ENCODE measurements around the gene ZNF445.
A peak's percentile ranks its signal among the peaks of the same experiment; 100 is the strongest.
"Not testable (repeated sequence)": the region's sequence is repeated elsewhere in the genome, so short reads cannot be mapped to it uniquely, and the experiment has no call there.

Gene ZNF445

DNA sequence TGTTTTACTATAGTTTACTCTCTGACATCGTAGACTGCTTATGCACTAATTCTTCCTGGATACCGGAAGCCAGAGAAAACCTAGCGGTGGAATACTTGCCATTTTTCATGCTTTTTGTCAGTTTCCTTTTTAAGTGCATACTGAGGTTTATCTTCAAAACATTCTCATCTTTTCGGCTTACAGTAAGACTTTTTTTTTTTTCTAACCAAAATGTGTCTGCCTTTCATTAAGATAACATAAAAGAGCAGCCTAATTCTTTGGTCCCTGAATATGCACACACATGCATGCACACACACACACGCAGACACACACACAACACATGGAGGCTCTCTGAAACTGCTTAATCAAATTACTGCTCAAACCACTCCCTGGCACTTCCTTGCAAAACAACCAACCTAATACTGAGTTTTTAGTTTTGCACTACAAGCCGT lies 1.3 kb downstream of the ZNF445 start:
- no peak for DNase-seq

DNA sequence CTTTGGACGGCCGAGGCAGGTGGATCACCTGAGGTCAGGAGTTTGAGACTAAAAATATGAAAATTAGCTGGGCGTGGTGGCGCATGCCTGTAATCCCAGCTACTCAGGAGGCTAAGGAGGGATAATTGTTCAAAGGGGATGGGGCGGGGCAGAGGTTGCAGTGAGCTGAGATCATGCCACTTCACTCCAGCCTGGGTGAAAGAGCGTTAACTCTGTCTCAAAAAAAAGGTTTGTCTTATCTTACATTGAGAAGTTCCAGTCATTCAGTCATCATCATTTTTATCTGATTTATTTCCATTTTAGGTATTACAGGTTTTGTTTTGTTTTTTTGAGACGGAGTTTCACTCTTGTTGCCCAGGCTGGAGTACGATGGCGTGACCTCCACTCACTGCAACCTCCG lies 2.6 kb downstream of the ZNF445 start:
- DNase-seq = not testable (repeated sequence)

DNA sequence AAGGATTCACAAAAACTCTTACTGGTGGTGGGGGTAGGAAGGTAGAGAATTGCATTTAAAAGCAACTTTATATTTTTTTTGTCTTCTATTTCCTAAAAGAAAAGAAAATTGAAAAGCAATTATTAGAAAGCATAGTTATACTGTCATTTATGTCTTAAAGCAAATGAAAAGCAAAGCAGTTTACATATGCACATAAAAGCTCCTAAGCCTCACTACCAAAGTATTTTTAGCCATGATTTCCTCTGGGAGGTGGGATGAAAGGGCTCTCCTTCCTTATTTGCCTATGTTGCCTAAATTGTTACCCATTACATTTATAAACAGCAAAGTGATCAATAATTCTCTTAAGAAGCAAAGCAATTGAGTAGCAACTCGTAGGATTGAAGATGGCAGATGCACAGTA lies 7.0 kb downstream of the ZNF445 start:
- no peak for DNase-seq

DNA sequence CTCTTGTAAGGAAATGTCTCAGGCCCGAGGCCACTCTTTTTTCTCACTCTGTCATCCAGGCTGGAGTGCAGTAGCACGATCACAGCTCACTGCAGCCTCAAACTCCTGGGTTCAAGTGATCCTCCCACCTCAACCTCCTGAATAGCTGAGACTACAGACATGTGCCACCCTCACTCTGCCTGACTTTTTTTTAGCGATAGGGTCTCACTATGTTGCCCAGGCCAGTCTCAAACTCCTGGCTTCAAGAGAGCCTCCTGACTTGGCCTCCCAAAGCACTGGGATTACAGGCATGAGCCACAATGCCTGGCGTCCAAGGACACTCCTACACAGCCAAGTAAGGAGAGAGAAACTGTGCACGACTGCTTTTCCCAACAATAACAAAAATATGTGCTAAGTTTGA lies 7.6 kb downstream of the ZNF445 start:
- DNase-seq = no peak

GRCh38 chr3:44468572-44469520 lies 8.6 kb downstream of the ZNF445 start:
- DNase-seq = no peak

DNA sequence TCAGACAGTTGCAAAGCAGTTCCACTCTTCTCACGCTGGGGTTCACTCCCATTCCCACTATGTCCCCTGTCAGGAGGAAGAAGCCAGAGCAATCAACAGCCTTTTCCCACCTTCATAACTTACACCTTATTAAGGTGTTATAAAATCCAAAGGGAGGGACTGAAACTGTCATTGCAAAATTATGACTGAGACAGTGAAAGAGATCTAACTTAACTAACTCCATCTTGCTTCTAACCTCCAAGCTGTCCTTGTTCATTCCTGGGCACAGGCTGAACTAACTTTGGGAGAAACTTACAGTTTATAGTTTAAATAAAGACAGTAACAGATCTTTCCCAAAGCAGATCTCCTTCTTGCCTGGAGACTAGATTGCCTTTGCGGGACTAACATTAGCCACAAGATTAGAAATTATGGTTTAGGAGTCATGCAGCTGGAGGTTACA lies 9.4 kb downstream of the ZNF445 start:
- not testable (repeated sequence) for DNase-seq

DNA sequence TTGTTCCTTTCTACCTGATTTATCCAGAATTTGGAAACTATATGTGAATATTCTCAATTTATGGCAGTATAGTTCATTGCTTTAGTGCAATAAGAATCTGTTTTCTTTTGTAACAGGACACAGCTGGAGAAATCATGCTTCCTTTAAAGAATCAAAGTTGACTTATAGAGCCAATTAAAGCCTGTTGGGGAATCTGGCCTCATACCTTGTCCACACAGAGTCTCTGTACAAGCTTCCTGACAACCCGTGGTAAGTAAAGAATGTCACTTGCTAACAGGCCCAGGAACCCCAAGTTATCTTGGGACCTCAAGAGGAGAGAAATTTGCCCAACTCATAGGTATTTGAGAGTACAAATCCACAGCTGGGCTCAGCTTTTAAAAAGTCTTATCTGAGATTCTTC lies 10.2 kb downstream of the ZNF445 start:
- no peak for DNase-seq

DNA sequence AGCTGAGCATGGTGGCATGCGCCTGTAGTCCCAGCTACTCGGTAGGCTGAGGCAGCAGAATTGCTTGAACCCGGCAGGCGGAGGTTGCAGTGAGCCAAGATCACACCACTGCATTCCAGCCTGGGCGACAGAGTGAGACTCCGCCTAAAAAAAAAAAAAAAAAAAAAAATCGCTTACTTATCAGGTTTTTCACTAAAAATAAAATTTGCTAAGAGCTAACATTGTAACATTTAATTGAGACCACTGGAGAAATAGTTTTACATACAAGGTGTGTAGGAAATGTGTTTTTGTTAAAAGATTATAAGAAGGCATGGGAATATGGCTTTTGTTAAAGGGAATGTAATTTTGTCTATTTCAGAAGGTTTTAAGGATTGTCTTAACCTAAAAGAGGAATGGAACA lies 12.6 kb downstream of the ZNF445 start:
- not testable (repeated sequence) for DNase-seq

- no peak for DNase-seq
Observed at GRCh38 chr3:44464509-44464908, 13.0 kb downstream of the ZNF445 start.

- DNase-seq = not testable (repeated sequence)
Observed at GRCh38 chr3:44460050-44460449, 17.4 kb downstream of the ZNF445 start.

DNA sequence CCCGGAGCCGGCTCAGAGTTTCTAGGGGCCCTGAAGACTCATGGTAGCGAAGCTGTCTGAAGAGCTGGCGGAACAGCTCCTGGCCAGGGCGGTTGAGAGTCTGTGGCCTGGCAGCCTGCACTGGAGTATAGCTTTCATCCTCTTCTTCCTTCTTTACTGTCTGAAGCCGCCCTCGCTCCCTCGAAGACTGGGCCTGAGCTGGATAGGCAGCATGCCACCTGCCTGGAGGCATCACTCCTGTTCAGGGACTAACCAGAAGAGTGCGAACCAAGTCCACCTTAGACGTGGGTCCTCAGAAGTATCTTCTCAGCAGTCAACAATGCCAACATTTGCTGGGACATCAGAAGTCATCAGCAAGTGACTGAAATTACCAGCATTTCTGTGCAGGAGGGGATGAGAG lies 22.2 kb downstream of the ZNF445 start:
- DNase-seq = no peak

GRCh38 chr3:44454258-44454657 lies 23.2 kb downstream of the ZNF445 start:
- no peak for DNase-seq

DNA sequence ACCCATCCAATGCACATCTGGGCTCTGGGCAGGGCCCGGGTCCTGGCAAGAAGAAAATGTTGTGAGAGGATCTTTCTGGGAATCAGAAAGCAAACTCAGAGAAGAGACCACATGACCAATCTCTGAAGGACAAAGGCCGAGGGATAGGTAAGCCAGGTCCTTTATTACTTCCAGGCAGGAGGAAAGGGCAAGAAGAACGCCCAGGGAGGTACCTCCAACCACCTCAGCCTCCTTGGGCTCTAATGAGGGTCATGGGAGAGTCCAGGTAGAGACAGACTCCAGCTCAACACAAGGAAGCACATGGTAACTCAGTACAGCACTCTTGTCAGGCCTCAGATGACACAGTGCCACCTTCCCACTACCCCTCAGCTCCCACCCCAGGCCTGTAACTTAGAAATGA lies 26.0 kb downstream of the ZNF445 start:
- no peak for DNase-seq

- no peak for DNase-seq
Observed at GRCh38 chr3:44446929-44447328, 30.5 kb downstream of the ZNF445 start.

- no peak for DNase-seq
Observed at GRCh38 chr3:44445786-44446185, 31.7 kb downstream of the ZNF445 start.

GRCh38 chr3:44444896-44445691 lies 32.4 kb downstream of the ZNF445 start:
- no peak for DNase-seq

DNA sequence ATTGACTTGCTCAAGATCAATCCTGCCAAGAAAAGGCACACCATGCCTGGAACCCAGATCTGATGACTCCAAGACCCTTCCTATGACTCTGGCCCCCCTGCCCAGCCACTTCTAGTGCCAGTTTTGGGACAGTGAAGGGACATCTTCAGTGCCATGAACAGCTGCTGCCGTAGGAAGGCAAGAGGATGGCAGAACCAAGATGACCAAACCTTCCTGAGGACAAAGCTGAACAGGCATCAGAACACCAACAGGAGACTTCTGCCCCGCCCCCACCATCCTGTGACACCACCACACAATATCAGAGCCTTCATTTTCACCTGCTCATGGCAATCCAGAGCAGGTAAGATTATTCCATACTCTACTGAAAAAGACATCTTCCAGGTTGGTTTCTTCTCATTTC lies 33.0 kb downstream of the ZNF445 start:
- DNase-seq = no peak

- no peak for DNase-seq
Observed at GRCh38 chr3:44442596-44443309, 34.7 kb downstream of the ZNF445 start.

GRCh38 chr3:44439499-44440295 lies 37.8 kb downstream of the ZNF445 start:
- DNase-seq = peak; percentile 82

DNA sequence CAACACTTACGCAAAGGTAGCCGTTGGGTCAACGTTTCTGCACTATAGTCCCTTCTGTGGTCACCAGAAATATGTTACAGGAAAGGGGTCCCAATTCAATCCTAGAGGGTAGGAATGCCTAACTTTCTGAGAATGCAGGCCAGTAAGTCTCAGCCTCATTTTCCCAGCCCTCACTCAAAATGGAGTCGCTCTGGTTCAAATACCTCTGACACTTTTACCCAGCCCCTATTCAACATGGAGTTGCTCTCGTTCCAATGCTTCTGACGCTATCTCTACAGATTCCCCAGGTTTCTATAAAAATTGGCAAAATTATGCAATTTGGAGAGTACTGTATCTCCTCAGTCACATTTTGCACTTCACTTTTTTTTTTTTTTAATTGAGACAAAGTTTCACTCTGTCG lies 39.7 kb downstream of the ZNF445 start:
- no peak for DNase-seq

- DNase-seq = no peak
Observed at GRCh38 chr3:44436181-44436580, 41.3 kb downstream of the ZNF445 start.

DNA sequence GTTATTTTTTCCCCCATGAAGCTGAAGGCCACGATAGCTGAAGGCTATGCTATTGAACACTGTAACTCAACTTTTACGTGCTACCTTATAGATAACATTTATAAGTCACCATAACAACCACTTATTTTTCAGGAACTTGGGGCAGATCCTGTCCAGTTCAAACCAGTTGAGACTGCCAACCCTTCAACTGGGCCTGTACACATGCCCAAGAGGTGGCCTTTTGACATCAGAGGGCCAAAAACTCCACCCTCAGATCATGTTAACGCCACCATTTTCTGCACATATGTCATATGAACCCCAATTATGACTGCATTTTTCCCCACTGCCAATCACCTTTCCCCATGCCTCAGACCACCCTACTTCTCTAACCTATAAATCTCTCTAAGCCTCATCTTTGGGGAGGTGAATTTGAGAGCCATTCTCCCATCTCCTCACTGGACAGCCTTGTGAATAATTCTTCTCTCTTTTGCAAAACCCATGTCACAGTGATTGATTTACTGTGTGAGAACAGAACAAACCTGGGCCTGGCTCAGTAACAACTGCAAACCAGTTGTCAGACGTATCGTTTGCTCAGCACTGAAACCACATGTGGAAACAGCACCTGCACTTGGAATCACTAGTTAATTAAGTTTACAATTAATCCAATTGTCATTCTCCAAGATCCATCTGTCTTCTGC lies 42.5 kb downstream of the ZNF445 start:
- no peak for DNase-seq

Measured in central memory CD4-positive, alpha-beta T cell (primary cell).